Measurements from ENCODE around the gene RB1.
A peak's percentile ranks its signal among the peaks of the same experiment; 100 is the strongest.

Gene RB1

DNA sequence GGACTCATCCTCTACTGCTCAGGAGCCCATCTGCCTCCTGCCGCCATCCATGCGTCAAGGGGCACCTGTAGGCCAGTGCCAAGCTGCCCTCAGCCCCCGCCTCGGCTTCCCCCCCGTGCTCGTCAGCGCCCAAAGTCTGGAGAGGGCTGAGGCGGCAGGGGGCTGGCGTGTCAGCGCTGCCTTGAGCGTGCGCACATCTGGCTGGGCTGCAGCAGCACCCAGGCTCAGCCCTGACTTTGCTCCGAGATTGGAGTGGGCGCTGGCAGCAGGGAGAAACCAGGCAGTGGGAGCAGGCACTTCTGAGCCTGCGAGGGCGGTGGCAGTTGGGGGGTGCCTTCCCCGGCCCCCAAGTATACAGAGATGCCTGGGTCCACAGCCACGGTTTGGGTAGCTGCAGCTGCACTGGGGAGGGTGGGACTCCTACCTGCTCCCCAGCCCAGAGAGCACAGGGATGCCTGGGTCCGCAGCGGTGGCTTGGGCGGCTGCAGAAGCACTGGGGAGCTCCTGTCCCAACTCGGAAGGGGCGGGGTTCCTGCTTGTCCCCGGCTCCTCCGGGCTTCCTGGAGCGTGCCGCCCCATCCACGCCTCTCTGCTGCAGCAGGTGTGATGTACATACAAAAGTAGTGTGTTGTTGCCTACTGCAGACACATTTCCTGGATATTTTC lies 154.2 kb downstream of the RB1 start:
- DNase-seq = no peak

DNA sequence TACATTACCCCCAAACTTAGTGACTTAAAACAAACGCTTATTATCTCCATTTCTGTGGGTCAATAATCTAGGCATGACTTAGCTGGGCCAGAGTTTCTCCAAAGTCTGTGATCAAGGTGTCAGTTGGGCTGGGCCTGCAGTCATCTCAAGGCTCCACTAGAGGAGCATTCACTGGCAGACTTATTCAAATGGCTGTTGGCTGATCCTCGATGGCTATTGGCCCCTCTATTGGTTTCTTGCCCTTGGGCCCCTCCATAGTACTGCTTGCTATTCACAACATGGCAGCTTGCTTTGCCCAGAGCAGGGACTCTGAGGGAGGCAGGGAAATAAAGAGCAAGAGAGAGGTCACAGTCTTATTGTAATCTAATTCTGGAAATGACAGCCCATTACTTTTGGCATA lies 171.7 kb downstream of the RB1 start:
- no peak for DNase-seq

DNA sequence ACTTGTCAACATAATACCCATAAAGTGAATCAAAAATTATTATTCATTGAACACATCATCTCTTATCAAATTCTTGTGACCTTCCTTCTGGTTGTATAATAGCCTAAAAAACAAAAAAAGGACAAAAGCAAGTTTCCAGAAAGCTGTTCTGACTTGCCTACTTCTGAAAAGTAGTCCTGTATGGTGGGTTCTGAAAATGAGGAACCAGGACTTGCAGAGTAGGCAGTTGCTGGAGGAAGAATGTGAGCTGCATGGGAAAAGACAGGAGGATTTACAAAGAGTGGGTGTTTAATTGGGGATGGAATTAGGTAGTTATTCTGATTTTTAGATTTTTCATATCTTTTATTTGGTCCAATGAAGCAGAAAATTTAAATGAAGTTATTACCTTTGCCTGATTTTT lies 172.7 kb downstream of the RB1 start:
- DNase-seq = no peak

GRCh38 chr13:48476686-48477085 lies 173.1 kb downstream of the RB1 start:
- no peak for DNase-seq

DNA sequence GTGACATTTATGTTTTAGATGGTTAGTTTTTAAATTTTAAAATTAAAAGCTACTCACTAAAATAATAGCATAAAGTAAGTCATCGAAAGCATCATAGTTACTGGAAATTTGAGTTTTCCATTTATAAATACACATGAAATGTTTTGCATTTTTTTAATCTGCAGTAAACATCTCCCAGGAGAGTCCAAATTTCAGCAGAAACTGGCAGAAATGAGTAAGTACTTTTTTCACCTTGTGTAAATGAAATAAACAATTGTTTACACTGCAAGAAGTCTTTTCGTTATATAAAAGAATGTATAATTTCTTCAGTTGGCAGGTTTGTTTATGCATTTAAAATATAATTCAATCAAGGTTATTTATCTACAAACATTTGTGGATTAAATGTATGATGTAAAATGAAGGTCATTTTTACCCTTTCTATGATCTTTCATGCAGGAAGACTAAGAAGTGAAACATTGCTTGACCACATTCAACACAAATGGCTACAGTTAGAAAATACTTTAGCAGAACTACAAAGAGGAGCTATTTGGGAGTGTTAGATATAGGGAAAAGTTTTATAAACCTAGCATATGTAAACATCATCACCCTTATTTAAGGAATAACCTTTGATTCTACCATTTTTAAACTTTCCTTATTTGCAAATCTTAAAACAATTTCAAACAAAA lies 173.8 kb downstream of the RB1 start:
- no peak for DNase-seq

GRCh38 chr13:48478391-48478790 lies 174.8 kb downstream of the RB1 start:
- DNase-seq = no peak

DNA sequence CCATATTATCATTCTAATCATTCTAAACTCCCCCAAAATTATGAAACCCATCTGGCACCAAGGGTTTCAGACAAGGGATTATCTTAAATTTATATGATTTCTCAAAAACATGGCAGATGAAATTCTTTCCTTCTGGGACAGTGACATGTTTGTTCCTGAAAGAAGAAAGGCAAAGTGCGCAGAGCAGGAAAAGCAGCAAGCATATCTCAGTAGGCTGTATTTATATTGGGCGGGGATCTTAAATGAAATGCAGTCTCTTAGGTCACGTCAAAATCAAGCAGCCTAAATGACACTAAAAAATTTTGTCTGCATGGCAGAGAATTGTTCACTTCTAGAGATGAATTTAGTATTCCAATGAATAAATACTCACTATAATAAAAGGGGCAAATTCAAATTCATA lies 180.0 kb downstream of the RB1 start:
- no peak for DNase-seq

DNA sequence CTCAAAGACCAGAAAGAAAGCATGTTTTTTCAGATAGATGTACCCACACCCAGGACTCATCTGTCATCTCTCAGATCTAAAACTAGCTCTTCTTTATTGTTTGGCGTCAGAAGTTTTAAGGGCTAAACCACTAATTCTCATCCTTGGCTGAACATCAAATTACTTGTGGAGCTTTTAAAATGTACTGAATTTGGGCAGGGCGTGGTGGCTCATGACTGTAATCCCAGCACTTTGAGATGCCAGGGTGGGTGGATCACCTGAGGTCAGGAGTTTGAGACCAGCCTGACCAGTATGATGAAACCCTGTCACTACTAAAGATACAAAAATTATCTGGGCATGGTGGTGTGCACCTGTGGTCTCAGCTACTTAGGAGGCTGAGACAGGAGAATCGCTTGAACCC lies 181.9 kb downstream of the RB1 start:
- DNase-seq = no peak

GRCh38 chr13:48486362-48486761 lies 182.8 kb downstream of the RB1 start:
- DNase-seq = no peak

DNA sequence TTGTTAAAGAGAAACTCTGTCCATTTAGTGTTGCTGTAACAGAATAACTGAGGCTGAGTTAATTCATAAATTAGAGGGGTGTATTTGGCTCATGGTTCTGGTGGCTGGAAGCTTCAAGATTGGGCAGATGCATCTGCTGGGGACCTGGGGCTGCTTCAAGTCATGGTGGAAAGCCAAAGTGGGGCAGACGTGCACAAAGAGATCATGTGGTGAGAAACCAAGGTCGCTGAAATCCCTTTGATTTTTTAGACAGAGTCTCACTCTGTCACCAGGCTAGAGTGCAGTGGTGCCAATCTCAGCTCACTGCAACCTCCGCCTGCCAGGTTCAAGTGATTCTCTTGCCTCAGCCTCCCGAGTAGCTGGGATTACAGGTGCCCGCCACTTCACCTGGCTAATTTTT lies 183.3 kb downstream of the RB1 start:
- DNase-seq = no peak

DNA sequence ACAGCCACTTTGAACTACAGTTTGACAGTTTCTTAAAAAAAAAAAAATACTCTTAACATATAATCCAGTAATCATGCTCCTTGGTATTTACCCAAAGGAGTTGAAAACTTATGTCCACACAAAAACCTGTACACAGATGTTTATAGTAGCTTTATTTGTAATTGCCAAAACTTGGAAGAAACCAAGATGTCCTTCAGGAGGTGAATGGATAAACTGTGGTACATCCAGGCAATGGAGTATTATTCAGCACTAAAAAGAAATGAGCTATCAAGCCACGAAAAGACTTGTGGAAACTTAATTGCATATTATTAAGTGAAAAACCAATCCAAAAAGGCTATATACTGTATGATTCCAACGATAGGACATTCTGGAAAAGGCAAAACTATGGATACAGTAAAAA lies 184.4 kb downstream of the RB1 start:
- DNase-seq = no peak

DNA sequence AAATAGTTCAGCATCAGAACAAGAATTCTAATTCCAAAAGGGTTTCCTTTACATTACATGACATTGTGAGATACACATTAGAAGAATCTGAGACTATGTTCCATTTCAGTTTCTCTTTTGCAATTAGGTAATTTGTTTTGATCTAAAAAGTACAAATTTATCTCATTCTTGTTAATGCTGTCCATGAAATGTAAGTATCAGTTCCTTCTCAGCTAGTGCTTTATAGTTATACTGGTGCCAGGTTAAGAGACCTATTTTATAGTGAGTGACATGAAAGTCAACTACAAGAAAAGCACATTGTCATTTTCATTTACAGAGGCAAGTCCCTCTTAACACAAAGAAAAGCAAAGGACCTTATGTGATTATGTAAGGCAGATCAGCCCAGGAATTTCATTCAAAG lies 185.4 kb downstream of the RB1 start:
- no peak for DNase-seq

DNA sequence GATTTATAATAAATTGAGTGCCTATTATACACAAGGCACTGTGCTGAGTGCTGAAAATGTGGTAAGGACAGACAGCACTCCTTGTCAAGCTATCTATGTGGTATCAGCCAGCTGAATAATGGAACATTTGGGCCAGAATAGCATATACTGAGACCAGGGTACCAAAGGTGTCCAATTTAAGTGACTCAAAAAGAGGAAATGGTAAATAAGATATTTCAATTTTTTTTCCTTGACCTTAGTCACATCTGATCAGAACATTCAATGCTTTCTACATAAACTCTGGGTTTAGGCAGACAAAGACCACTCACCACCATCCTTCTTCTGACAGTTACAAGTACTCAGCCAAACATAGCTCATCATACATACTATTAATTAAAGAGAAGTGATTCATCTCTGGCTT lies 186.1 kb downstream of the RB1 start:
- DNase-seq = no peak

DNA sequence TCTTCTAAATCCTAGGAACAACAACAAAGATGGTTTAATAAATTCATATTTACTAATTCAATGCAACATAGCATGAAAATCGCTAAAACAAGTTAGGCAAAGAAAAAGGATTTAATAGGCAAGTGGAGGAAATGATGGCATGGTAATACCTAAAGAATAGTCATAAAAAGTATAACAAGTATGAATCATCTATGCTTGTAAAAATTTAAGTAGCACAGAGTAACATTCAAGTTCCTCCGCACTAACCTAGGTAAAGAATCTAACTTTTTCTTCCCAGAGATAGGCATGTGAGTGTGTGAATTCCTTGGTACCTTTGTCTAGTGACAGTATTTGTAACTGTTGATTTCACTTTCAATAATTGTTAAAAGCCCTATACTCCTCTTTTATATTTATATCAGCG lies 186.7 kb downstream of the RB1 start:
- DNase-seq = no peak

DNA sequence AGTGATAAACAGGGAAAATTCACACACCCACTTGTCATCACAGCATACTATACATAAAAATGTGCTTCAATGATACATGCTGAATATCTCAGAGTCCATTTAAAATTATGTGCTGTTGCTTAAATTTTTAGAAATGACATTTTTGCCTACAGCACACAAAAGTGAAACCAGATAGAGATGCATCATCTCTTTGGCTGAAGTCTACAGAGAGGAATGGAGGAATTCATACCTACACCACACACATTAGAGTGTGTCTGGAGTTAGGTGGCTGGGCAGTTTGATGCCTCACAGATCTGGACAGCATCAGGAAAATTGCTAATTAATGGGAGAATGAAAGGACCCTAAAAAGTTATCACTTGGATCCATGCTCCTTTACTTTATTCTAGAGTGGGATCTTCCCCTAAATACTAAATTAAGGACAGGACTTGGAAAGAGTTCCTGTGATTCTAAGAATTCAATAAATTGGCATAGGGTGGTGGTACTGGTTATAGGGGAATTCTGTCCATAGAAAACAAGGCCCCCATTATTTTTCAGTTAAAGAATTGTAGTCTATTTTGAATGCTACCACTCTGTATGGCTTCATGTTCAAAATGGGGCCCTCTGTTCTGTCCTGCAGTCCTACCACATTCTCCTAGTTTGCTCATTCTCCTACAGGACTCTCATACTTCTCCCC lies 188.0 kb downstream of the RB1 start:
- no peak for DNase-seq

GRCh38 chr13:48492096-48492440 lies 188.5 kb downstream of the RB1 start:
- DNase-seq = no peak

DNA sequence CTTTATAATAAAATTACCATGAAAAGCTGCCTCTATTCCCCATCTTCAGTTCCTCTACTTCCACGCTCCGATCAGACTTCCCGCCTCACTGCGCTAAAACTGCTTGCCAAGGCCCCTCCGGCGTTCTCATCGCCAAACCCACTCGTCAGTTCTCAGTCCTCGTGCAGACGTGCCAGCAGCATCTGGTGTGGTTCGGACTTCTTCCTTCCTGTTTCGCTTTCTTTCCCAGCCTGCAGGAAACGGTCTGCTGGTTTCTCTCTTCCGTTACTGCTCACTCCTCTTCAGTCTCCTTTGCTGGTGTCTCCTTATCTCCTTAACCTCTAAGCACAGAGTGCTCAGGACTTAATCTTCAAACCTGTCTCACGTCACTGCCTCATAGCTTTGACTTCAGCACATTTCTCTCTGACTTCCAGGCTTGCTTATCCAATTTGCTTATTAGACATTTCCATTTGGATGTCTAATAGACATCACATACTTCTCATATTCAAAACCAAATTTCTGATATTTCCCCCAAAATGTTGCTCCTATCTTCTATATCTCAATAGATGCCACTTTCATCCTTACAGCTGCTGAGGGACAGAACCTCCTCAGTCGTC lies 189.0 kb downstream of the RB1 start:
- peak; percentile 67 to 73 for DNase-seq

GRCh38 chr13:48493066-48493765 lies 189.7 kb downstream of the RB1 start:
- peak in 1 of 2 experiments; percentile 44 for DNase-seq

- no peak for DNase-seq
Measured at GRCh38 chr13:48493851-48494250, 190.3 kb downstream of the RB1 start.

- DNase-seq = no peak
Measured at GRCh38 chr13:48494874-48495273, 191.3 kb downstream of the RB1 start.

DNA sequence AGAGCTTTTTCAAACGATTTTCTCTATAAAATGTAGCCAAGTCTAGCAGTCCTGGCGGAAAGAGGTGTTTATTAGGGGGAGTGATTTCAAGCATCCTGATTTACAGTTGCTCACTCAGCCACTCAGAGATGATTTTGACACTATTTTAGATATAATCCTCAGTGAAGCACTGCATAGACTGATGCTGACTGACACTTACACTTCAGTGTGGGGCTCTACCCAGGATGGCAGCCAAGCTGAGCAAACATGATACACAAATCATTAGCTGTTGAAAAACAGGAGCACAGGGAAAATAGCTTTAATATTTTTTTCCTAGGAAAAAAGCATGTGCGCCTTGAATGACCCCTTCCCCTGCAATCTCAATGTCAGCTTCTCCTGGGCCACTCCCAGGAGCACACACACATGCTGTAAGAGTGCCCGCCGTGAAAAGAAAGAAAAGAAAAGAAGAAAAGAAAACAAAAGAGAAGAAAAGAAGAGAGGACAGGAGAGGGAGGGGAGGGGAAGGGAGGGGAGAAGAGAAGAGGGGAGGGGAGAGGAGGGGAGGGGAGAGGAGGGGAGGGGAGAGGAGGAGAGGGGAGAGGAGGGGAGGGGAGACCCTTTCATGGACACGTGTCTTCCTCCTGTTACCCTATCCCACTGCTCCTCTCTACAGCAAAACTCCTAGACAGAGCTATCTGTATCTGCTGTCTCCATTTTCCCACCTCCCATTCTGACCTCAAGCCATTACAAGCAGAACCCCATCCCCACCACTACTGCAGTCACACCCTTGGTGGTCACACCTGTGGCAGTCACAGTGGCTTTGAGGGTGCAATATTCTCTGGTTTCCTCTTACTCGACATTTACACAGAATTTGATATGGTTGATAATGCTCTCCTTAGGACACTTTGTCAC lies 193.0 kb downstream of the RB1 start:
- DNase-seq = peak; percentile 39 to 45

DNA sequence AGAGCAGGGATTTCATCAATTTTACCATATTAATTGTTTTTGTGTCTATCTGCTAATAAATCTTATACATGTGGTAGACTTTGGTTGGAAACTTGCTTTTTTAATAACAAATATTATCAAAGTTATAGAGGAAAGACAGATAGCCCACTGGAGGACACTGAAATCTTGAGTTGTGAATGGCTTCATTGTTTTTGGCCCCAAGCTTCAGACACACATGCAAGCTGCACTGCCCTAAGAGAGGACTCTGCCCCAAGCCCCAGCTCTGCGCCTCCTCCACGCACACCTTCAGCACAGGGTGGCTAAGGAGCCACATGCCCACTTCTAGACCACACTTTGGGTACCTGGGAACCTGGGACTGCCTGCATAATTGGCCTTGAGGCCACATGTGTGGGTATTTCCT lies 194.1 kb downstream of the RB1 start:
- DNase-seq = no peak

Measured in activated T-cell treated with anti-CD3 and anti-CD28 coated beads, Interleukin-2, amount 50 U/mL, for 48 hours (primary cell).